Adrenal gland (tissue), 5 donors: ENCODE measurements around the gene TMEM184B.

Source experiments
- CTCF ChIP-seq, 6 experiments: fragments of 450-650 bp in 4 of 6; fragments of 200-600 bp in 2 of 6; sonication (generic) in 1 of 6; IDR thresholded peaks; 1 replicate in 5 of 6; 2 replicates in 1 of 6; pipeline versions ENCODE4 v1.5.1 to v1.8.0; 2016 to 2021; ENCODE audit warnings: antibody characterized with exemption in 6 of 6, mild to moderate bottlenecking in 2 of 6, moderate library complexity in 1 of 6
- POLR2A ChIP-seq, 2 donors: fragments of 450-650 bp; IDR thresholded peaks; one replicate each; pipeline ENCODE4 v1.6.1; 2017; ENCODE audit warnings: antibody characterized with exemption in 2 of 2, mild to moderate bottlenecking in 2 of 2, moderate library complexity in 1 of 2
- donor health status: DM: no; HTN: no; CAD: no.

- TF ChIP-seq CTCF (IDR thresholded peaks at IDR 0.05) (no peak), POLR2A (IDR thresholded peaks at IDR 0.05) (no peak)
Observed at GRCh38 chr22:38228873-38229740, 43.7 kb downstream of the TMEM184B start.
